OCI-M2 (cell line): ENCODE data around the gene IL22RA2.

ENCODE experiments used
- DNase-seq: peaks from one replicate; lab custom pipeline; 2025; ENCODE audit not compliant: unreplicated experiment; lab: John Stamatoyannopoulos, UW

Gene IL22RA2

DNA sequence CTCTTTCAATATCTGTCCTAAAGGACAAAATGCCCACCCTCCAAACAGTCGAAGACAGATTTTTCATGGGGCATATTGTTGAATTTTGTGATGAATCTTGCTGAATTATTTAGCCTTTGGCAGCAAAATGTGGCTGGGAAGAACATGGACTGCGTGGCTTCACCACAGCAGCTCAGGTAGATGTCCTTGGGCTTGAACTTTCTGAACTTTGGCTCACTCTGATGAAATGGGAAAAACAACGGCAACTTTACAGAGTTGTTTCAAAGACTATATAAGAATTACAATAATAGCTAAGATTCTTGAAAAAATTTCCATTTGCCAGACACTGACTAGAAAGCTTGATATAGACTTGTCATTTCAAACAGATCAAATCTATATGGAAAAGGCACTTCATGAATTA, 75.9 kb downstream of the IL22RA2 start:
- no peak for DNase-seq

DNA sequence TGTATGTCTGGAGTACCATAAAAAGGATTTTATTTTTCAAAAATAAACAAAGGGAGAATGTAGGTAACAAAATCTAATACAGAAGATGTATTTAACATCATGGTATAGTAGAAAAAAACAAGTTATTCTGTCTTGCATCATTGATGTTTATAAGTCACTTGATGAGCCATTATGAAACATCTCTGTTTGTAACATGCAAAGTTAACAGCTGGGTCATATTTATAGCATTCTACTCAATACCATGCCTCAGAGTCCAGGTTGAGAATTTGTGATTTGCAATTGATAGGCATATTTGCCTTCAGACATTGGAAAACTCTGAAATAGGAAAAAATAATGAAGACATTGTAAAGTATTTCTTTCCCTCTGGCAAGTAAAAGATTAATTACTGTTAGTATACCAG, 76.4 kb downstream of the IL22RA2 start:
- no peak for DNase-seq

DNA sequence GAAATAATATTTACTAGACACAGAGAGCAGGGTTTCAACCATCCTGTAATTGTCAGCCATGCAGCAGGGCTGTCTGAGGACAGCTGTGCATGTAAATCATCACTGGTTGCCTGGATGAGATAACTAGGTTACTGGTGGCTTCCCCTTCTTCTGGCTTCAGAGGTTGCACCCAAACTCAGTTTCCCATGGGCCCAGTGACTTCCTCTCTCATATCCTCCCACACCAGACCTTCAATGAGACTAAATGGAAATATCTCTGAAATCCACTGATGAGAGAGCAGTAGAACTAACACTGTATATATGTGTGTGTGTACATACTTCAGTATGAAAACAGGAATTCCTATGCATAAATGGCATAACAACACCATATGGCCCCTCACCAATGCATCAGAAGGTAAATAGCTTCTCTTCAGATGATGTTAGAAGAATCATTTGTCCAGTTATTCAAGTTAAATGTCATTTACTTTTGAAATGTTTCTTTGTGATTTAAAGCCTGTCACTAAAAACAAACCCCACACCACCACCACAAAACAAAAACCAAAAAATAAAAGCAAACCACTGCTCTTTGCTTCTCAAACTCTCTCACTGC, 77.7 kb downstream of the IL22RA2 start:
- no peak for DNase-seq

DNA sequence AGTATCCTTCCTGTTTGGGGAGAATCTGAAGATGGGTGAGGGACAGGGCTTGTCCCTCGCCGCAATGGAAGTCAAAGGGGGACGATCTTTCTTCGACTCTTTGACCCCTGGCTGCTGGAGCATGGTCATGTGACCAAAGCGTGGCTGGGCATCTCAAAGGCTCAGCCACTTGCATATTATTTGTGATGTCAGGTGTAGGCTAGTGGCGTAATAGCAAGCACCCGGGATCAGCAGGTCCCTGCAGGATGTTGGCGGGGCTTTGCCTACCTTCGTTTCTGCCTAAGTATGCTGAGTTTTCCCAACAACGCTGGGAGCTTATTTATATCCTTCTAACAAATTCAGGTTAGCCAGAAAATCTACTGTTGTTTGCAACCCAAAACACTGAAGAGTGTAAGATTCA, 78.4 kb downstream of the IL22RA2 start:
- no peak for DNase-seq

DNA sequence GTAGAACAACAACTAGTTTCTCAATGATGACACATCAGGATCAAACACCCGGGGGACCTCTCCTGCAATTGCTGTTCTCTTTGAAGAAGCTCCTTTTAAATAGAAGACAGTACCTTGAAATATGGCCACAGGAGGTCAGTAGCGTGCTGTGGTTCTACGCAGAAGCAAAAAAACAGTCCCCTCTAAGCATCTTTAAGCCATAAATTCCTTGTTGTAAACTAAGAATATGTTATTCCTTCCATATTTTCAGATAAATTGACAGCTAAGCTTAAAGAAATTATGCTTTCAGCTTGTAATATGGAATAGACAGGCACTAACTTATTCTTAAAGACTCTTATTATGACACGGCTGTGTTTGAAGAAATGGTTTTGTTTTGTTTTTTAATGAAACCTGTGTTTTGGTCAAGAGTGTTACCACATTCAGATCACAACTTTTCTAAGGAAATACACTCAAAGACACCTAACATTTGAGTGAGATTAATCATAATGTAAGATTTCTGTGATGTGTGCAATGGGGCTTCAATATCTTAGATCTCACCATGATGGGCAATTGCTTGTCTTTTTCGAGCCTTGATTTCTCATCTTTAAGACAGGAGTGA, 78.9 kb downstream of the IL22RA2 start:
- DNase-seq = peak; percentile 67
